A549 (cell line): ENCODE measurements around the gene COL12A1. TPM values are rescaled to one million over a fixed set of nuclear protein-coding genes. Genes with fewer than 3 reads are reported as not detected.
A peak's percentile ranks its signal among the peaks of the same experiment; 100 is the strongest.

Experiments
- ATAC-seq, 2 experiments: fragments of 200-7000 bp in 1 of 2; fragments of >200 bp in 1 of 2; cut with Nextera tagmentation in 1 of 2; cut with Tn5 transposase in 1 of 2; 3 replicates each; pipeline versions ENCODE4 v1.8.0 to v1.9.1; 2018 to 2020; ENCODE audit warnings: mild to moderate bottlenecking in 1 of 2, moderate library complexity in 1 of 2
- CTCF ChIA-PET: fragments of 300-600 bp; sonication (Branson Sonifier 250); formaldehyde crosslinking; extraction: SDS; loops from one replicate; lab custom pipeline; 2021; ENCODE audit warnings: antibody characterized with exemption, inconsistent platforms; lab: Yijun Ruan, JAX
- POLR2A ChIA-PET: fragments of 350-600 bp; formaldehyde crosslinking; extraction: SDS; loops from one replicate; lab custom pipeline; 2021; ENCODE audit warnings: antibody characterized with exemption, inconsistent platforms; lab: Yijun Ruan, JAX
- DNase-seq, 2 experiments: peaks; one replicate each; pipeline versions ENCODE4 v3.0.0 to v3.0.0-alpha.2; 2011 to 2016; ENCODE audit warnings: low read depth in 1 of 2, low spot score in 1 of 2
- FAIRE-seq: peaks from 2 replicates; lab custom pipeline; 2011; peaks lifted over from hg19 to GRCh38; lab: Jason Lieb, UNC
- H3K27ac ChIP-seq, 2 experiments: fragments of >200 bp; sonication (Bioruptor Twin); formaldehyde crosslinking; 3 replicates each; pipeline ENCODE4 v1.5.1; 2016 to 2017
- H3K4me1 ChIP-seq: fragments of >200 bp; sonication (Bioruptor Twin); formaldehyde crosslinking; 3 replicates; pipeline ENCODE4 v1.6.1; 2016
- H3K4me2 ChIP-seq: fragments of >200 bp; sonication (Bioruptor Twin); formaldehyde crosslinking; 3 replicates; pipeline ENCODE4 v1.6.1; 2016
- H3K4me3 ChIP-seq: fragments of >200 bp; sonication (Bioruptor Twin); formaldehyde crosslinking; 3 replicates; pipeline ENCODE4 v1.5.1; 2016
- H3K9me3 ChIP-seq: fragments of >200 bp; sonication (Bioruptor Twin); formaldehyde crosslinking; 3 replicates; pipeline ENCODE4 v1.6.1; 2016
- CBX2 ChIP-seq: fragments of 200-600 bp; sonication (generic); IDR thresholded peaks from 2 replicates; pipeline ENCODE4 v1.6.1; 2016; ENCODE audit warnings: low read depth, mild to moderate bottlenecking, borderline replicate concordance
- CEBPB ChIP-seq, 2 experiments: fragments of >200 bp in 1 of 2; sonication (Bioruptor Twin) in 1 of 2; formaldehyde crosslinking in 1 of 2; IDR thresholded peaks; 2 replicates each; pipeline ENCODE4 v1.6.1; 2012 to 2016
- CHD4 ChIP-seq: fragments of 200-600 bp; sonication (generic); IDR thresholded peaks from 2 replicates; pipeline ENCODE4 v1.6.1; 2016; ENCODE audit warnings: antibody characterized with exemption, mild to moderate bottlenecking, borderline replicate concordance
- FOSL2 ChIP-seq, 2 experiments: fragments of 450-650 bp in 1 of 2; fragments of >200 bp in 1 of 2; sonication (Bioruptor Twin) in 1 of 2; formaldehyde crosslinking; IDR thresholded peaks; 2 replicates each; pipeline versions ENCODE4 v1.5.0 to v1.6.1; 2016 to 2020; ENCODE audit warnings: mild to moderate bottlenecking in 1 of 2, moderate library complexity in 1 of 2
- FOXS1 ChIP-seq: fragments of 250-450 bp; sonication (Bioruptor Pico); IDR thresholded peaks from 2 replicates; pipeline ENCODE4 v1.5.0; 2020; ENCODE audit warnings: mild to moderate bottlenecking, moderate library complexity
- HDAC2 ChIP-seq: fragments of 200-600 bp; sonication (generic); IDR thresholded peaks from 2 replicates; pipeline ENCODE4 v1.6.1; 2016
- HOXB13 ChIP-seq: fragments of 250-450 bp; sonication (Bioruptor Pico); IDR thresholded peaks from 2 replicates; pipeline ENCODE4 v1.5.0; 2020; ENCODE audit warnings: low read depth, mild to moderate bottlenecking, moderate library complexity
- HOXB5 ChIP-seq: fragments of 250-450 bp; sonication (Bioruptor Pico); IDR thresholded peaks from 2 replicates; pipeline ENCODE4 v1.5.0; 2020; ENCODE audit warnings: mild to moderate bottlenecking, moderate library complexity
- KDM5A ChIP-seq: fragments of 200-600 bp; sonication (generic); IDR thresholded peaks from 2 replicates; pipeline ENCODE4 v1.6.1; 2016; ENCODE audit warnings: antibody characterized with exemption, mild to moderate bottlenecking
- MAFK ChIP-seq: fragments of 450-650 bp; IDR thresholded peaks from 2 replicates; pipeline ENCODE4 v1.6.1; 2014; ENCODE audit not compliant: partially characterized antibody
- MAZ ChIP-seq: fragments of 150-350 bp; IDR thresholded peaks from 2 replicates; pipeline ENCODE4 v1.6.1; 2014; ENCODE audit warnings: antibody characterized with exemption, low read depth, low read length, borderline replicate concordance
- NFE2L2 ChIP-seq: fragments of 150-350 bp; conservative IDR thresholded peaks from 2 replicates; pipeline ENCODE4 v1.6.1; 2014; ENCODE audit warnings: low read length
- NR3C1 ChIP-seq: fragments of >200 bp; sonication (Bioruptor Twin); formaldehyde crosslinking; IDR thresholded peaks from 3 replicates; pipeline ENCODE4 v1.6.1; 2017
- PHF8 ChIP-seq: fragments of 200-600 bp; sonication (generic); IDR thresholded peaks from 2 replicates; pipeline ENCODE4 v1.6.1; 2016; ENCODE audit warnings: low read depth, mild to moderate bottlenecking, antibody characterized with exemption, moderate library complexity, borderline replicate concordance
- POLR2AphosphoS2 ChIP-seq: conservative IDR thresholded peaks from 2 replicates; pipeline ENCODE4 v1.6.1; 2012; ENCODE audit warnings: low read length, improper control_type of control experiment, inconsistent platforms
- RAD21 ChIP-seq, 2 experiments: fragments of >200 bp in 1 of 2; sonication (Bioruptor Twin) in 1 of 2; formaldehyde crosslinking in 1 of 2; IDR thresholded peaks in 1 of 2; conservative IDR thresholded peaks in 1 of 2; 2 replicates in 1 of 2; 3 replicates in 1 of 2; pipeline ENCODE4 v1.6.1; 2012 to 2018; ENCODE audit warnings: inconsistent platforms in 1 of 2
- RARB ChIP-seq: fragments of 250-450 bp; sonication (Bioruptor Pico); IDR thresholded peaks from 2 replicates; pipeline ENCODE4 v1.8.0; 2021; ENCODE audit warnings: mild to moderate bottlenecking, moderate library complexity
- SMC3 ChIP-seq: fragments of >200 bp; sonication (Bioruptor Twin); formaldehyde crosslinking; IDR thresholded peaks from 3 replicates; pipeline ENCODE4 v1.6.1; 2018; ENCODE audit warnings: inconsistent platforms
- ZSCAN20 ChIP-seq: fragments of 250-450 bp; sonication (Bioruptor Pico); IDR thresholded peaks from 2 replicates; pipeline ENCODE4 v1.8.0; 2022; ENCODE audit warnings: mild to moderate bottlenecking, moderate library complexity
- WGBS: methylation state at CpG from one replicate; pipeline ENCODE4 v1.1.6; 2017; ENCODE audit errors: missing lambda C conversion rate; 5-methylcytosine and 5-hydroxymethylcytosine counted together
- polyA plus RNA-seq, 4 experiments: library from polyadenylated mRNA; depleted of rRNA in 3 of 4; stranded (reverse); fragments of >200 nt; fragmentation: RNase III in 1 of 4; extraction: RNeasy Plus Mini Kit Qiagen cat#74134 plus additional on column Dnase treatment in 1 of 4; gene quantifications; 2 replicates in 3 of 4; 3 replicates in 1 of 4; pipeline ENCODE4 v1.2.3, GENCODE V29; 2011 to 2017
- TF ChIP-seq, protein P1 (sequence below): fragments of 450-650 bp; IDR thresholded peaks from 2 replicates; pipeline ENCODE4 v1.6.1; 2014; ENCODE audit warnings: antibody characterized with exemption
- TF ChIP-seq, protein P2 (sequence below): fragments of 250-450 bp; sonication (Bioruptor Pico); IDR thresholded peaks from 2 replicates; pipeline ENCODE4 v1.5.0; 2020; ENCODE audit warnings: low read depth, mild to moderate bottlenecking, moderate library complexity
- TF ChIP-seq, protein P3 (sequence below): IDR thresholded peaks from 2 replicates; pipeline ENCODE4 v1.6.1; 2012
- TF ChIP-seq, protein P4 (sequence below): fragments of >200 bp; sonication (Bioruptor Twin); formaldehyde crosslinking; IDR thresholded peaks from 3 replicates; pipeline ENCODE4 v1.6.1; 2016
- TF ChIP-seq, protein P5 (sequence below): IDR thresholded peaks from 2 replicates; pipeline ENCODE4 v1.6.1; 2012
- TF ChIP-seq, protein P6 (sequence below): fragments of >200 bp; sonication (Bioruptor Twin); formaldehyde crosslinking; IDR thresholded peaks from 2 replicates; pipeline ENCODE4 v1.6.1; 2016
- TF ChIP-seq, protein P7 (sequence below): fragments of 200-600 bp; sonication (generic); IDR thresholded peaks from 2 replicates; pipeline ENCODE4 v1.6.1; 2016; ENCODE audit warnings: antibody characterized with exemption, mild to moderate bottlenecking, moderate library complexity
- TF ChIP-seq, protein P8 (sequence below): fragments of 250-450 bp; sonication (Bioruptor Pico); IDR thresholded peaks from 2 replicates; pipeline ENCODE4 v1.5.0; 2021; ENCODE audit warnings: mild to moderate bottlenecking, moderate library complexity, borderline replicate concordance

Gene COL12A1
- polyA plus RNA-seq, 2 of the 4 experiments (the other 2 are of a cell fraction): 6.3 to 11.2 TPM

DNA sequence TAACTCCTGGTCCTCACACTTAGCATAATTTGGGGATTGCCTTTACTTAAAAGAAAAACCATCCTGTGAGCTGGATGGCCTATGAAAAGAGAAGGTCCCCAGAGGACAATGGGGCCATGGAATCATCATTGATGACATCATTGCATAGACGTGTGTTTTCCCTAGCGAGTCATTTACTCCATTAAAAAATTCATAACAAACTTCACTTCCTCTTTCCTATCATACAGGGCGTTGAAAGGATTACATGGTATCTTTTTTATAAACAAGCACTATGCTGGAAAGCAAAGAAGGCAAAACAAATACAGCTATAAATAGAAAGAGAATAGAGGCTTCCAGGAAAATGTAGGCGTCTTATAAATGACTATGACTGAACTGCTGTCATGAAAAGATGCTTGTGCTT is 11.3 kb upstream of the COL12A1 start:
- ATAC-seq: no peak
- Histone ChIP-seq H3K4me1 (0 out of 3 replicates have a peak, but pooled peaks cover 3% of the 10 kb centered on the region), H3K9me3 (no peaks in the 10 kb centered on the region), H3K4me3 (no peak overlapping the region), H3K4me2 (no peak overlapping the region; the same call in 2 of the 3 replicates), H3K27ac (no peak overlapping the region)
- 8% methylated on average over 4 of the region's 4 CpGs for WGBS
- ChIA-PET POLR2A (no interaction called here), CTCF (interaction anchor here (0.8 to 5.5 kb wide), 4 partner anchors 8 to 1247 kb away, joined by 3 to 58 read pairs (median 4); no protein-coding TSS in a partner anchor)
- TF ChIP-seq, protein P1, sequence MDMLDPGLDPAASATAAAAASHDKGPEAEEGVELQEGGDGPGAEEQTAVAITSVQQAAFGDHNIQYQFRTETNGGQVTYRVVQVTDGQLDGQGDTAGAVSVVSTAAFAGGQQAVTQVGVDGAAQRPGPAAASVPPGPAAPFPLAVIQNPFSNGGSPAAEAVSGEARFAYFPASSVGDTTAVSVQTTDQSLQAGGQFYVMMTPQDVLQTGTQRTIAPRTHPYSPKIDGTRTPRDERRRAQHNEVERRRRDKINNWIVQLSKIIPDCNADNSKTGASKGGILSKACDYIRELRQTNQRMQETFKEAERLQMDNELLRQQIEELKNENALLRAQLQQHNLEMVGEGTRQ: no peak
- TF ChIP-seq, protein P2, sequence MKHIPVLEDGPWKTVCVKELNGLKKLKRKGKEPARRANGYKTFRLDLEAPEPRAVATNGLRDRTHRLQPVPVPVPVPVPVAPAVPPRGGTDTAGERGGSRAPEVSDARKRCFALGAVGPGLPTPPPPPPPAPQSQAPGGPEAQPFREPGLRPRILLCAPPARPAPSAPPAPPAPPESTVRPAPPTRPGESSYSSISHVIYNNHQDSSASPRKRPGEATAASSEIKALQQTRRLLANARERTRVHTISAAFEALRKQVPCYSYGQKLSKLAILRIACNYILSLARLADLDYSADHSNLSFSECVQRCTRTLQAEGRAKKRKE (CRISPR knock-in tag): no peak
- TF ChIP-seq PHF8 (no peak), RARB (CRISPR knock-in tag) (no peak), CHD4 (no peak), CEBPB (IDR thresholded peaks at IDR 0.05) (no peak), MAZ (no peak), ZSCAN20 (CRISPR knock-in tag) (no peak), NFE2L2 (no peak), FOSL2 (IDR thresholded peaks at IDR 0.05) (no peak), FOSL2 (CRISPR knock-in tag; IDR thresholded peaks at IDR 0.05) (no peak), CBX2 (no peak)
- TF ChIP-seq, protein P3, sequence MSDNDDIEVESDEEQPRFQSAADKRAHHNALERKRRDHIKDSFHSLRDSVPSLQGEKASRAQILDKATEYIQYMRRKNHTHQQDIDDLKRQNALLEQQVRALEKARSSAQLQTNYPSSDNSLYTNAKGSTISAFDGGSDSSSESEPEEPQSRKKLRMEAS: no peak
- TF ChIP-seq, protein P4, sequence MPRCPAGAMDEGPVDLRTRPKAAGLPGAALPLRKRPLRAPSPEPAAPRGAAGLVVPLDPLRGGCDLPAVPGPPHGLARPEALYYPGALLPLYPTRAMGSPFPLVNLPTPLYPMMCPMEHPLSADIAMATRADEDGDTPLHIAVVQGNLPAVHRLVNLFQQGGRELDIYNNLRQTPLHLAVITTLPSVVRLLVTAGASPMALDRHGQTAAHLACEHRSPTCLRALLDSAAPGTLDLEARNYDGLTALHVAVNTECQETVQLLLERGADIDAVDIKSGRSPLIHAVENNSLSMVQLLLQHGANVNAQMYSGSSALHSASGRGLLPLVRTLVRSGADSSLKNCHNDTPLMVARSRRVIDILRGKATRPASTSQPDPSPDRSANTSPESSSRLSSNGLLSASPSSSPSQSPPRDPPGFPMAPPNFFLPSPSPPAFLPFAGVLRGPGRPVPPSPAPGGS: no peak
- no peak for FAIRE-seq
- DNase-seq: peak in 1 of 2 experiments; percentile 20

DNA sequence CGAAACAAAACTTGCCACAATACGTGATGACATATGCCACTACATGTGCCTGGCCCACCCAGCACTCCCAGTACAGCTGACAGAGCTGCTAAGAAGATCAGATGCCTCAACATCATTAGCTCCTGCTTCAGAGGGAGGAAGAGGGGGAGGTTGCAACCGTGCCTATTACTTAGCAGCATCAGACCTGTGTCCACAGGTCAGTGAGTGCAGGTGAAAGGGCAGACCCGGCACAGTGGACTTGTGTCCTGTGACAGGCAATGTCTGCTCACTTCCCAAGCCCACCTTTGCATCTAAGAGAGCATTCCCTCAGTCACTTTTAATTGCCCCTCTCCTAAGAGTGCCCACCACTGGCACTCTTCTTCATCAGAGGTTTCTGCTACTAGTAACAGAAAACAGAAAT is 9.4 kb upstream of the COL12A1 start:
- ChIA-PET CTCF (no interaction called here), POLR2A (no interaction called here)
- Histone ChIP-seq H3K4me3 (no peak overlapping the region), H3K27ac (no peak overlapping the region), H3K4me1 (0 out of 3 replicates have a peak, but pooled peaks cover 7% of the 10 kb centered on the region), H3K4me2 (no peak overlapping the region), H3K9me3 (no peaks in the 10 kb centered on the region)
- FAIRE-seq (no peak), DNase-seq (no peak), ATAC-seq (no peak)
- TF ChIP-seq SMC3 (no peak), FOSL2 (IDR thresholded peaks at IDR 0.05) (no peak), FOSL2 (CRISPR knock-in tag; IDR thresholded peaks at IDR 0.05) (no peak), NR3C1 (no peak), MAFK (no peak), RAD21 (conservative IDR thresholded peaks at IDR 0.05 in 1 of 2, IDR thresholded peaks at IDR 0.05 in 1 of 2) (no peak), HOXB13 (CRISPR knock-in tag) (no peak), POLR2AphosphoS2 (no peak), ZSCAN20 (CRISPR knock-in tag) (no peak), FOXS1 (CRISPR knock-in tag) (no peak), HDAC2 (no peak), HOXB5 (CRISPR knock-in tag) (no peak), KDM5A (no peak), RARB (CRISPR knock-in tag) (no peak)
- TF ChIP-seq, protein P5, sequence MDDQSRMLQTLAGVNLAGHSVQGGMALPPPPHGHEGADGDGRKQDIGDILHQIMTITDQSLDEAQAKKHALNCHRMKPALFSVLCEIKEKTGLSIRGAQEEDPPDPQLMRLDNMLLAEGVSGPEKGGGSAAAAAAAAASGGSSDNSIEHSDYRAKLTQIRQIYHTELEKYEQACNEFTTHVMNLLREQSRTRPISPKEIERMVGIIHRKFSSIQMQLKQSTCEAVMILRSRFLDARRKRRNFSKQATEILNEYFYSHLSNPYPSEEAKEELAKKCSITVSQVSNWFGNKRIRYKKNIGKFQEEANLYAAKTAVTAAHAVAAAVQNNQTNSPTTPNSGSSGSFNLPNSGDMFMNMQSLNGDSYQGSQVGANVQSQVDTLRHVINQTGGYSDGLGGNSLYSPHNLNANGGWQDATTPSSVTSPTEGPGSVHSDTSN: no peak
- TF ChIP-seq, protein P6, sequence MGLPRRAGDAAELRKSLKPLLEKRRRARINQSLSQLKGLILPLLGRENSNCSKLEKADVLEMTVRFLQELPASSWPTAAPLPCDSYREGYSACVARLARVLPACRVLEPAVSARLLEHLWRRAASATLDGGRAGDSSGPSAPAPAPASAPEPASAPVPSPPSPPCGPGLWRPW: no peak
- TF ChIP-seq, protein P7, sequence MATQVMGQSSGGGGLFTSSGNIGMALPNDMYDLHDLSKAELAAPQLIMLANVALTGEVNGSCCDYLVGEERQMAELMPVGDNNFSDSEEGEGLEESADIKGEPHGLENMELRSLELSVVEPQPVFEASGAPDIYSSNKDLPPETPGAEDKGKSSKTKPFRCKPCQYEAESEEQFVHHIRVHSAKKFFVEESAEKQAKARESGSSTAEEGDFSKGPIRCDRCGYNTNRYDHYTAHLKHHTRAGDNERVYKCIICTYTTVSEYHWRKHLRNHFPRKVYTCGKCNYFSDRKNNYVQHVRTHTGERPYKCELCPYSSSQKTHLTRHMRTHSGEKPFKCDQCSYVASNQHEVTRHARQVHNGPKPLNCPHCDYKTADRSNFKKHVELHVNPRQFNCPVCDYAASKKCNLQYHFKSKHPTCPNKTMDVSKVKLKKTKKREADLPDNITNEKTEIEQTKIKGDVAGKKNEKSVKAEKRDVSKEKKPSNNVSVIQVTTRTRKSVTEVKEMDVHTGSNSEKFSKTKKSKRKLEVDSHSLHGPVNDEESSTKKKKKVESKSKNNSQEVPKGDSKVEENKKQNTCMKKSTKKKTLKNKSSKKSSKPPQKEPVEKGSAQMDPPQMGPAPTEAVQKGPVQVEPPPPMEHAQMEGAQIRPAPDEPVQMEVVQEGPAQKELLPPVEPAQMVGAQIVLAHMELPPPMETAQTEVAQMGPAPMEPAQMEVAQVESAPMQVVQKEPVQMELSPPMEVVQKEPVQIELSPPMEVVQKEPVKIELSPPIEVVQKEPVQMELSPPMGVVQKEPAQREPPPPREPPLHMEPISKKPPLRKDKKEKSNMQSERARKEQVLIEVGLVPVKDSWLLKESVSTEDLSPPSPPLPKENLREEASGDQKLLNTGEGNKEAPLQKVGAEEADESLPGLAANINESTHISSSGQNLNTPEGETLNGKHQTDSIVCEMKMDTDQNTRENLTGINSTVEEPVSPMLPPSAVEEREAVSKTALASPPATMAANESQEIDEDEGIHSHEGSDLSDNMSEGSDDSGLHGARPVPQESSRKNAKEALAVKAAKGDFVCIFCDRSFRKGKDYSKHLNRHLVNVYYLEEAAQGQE: no peak
- TF ChIP-seq, protein P8, sequence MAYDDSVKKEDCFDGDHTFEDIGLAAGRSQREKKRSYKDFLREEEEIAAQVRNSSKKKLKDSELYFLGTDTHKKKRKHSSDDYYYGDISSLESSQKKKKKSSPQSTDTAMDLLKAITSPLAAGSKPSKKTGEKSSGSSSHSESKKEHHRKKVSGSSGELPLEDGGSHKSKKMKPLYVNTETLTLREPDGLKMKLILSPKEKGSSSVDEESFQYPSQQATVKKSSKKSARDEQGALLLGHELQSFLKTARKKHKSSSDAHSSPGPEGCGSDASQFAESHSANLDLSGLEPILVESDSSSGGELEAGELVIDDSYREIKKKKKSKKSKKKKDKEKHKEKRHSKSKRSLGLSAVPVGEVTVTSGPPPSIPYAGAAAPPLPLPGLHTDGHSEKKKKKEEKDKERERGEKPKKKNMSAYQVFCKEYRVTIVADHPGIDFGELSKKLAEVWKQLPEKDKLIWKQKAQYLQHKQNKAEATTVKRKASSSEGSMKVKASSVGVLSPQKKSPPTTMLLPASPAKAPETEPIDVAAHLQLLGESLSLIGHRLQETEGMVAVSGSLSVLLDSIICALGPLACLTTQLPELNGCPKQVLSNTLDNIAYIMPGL (CRISPR knock-in tag): no peak
- 67% methylated on average over 4 of the region's 4 CpGs for WGBS
